AG04449 (cell line): ENCODE results near the gene ARPC2.

Experiments used
- CTCF ChIA-PET: fragments of 350-600 bp; formaldehyde crosslinking; extraction: SDS; loops from one replicate; lab custom pipeline; 2021; ENCODE audit warnings: antibody characterized with exemption; lab: Yijun Ruan, JAX
- POLR2A ChIA-PET: fragments of 400-600, 350-600 bp; formaldehyde crosslinking; extraction: SDS; loops from one replicate; lab custom pipeline; 2020; ENCODE audit warnings: antibody characterized with exemption, inconsistent platforms; lab: Yijun Ruan, JAX
- DNase-seq: peaks from one replicate; pipeline ENCODE4 v3.0.0-alpha.2; 2010; ENCODE audit warnings: low read depth, low spot score
- H3K4me3 ChIP-seq: 2 replicates; pipeline ENCODE4 v1.5.1; 2011; ENCODE audit warnings: low read depth, mild to moderate bottlenecking, control low read depth, low read length
- CTCF ChIP-seq: IDR thresholded peaks from one replicate; pipeline ENCODE4 v1.5.1; 2011; ENCODE audit warnings: mild to moderate bottlenecking, moderate library complexity, low read length, control low read depth, inconsistent platforms; ENCODE audit not compliant: insufficient read depth; ENCODE audit errors: missing control alignments

The ARPC2 gene

GRCh38 chr2:218281449-218281848 lies 64.5 kb downstream of the ARPC2 start:
- ChIA-PET CTCF (interaction anchor here (0.9 to 7.6 kb wide), 3 partner anchors 8 to 115 kb away, joined by 3 to 193 read pairs (median 16); partner anchors contain the start of genes AAMP, CATIP and PNKD), POLR2A (no interaction called here)
- no peak overlapping the region for H3K4me3 ChIP-seq
- DNase-seq: no peak
- TF ChIP-seq CTCF: no peak

- CTCF ChIA-PET: interaction anchor here (0.9 to 7.6 kb wide), 4 partner anchors 9 to 114 kb away, joined by 3 to 193 read pairs (median 12); partner anchors contain the start of genes AAMP, CATIP and PNKD
- POLR2A ChIA-PET: no interaction called here
- no peak for DNase-seq
Observed at GRCh38 chr2:218282173-218282991, 65.4 kb downstream of the ARPC2 start.

GRCh38 chr2:218284106-218284811 lies 67.3 kb downstream of the ARPC2 start:
- H3K4me3 ChIP-seq: no peak overlapping the region
- CTCF ChIA-PET: interaction anchor here (1.6 to 7.6 kb wide), 5 partner anchors 9 to 112 kb away, joined by 6 to 193 read pairs (median 16); partner anchors contain the start of genes AAMP, CATIP and PNKD
- DNase-seq: no peak
- POLR2A ChIA-PET: interaction anchor here (0.6 to 1.0 kb wide), 2 partner anchors 11 to 14 kb away, joined by 4 read pairs; partner anchors contain the start of genes AAMP and PNKD
- no peak for TF ChIP-seq CTCF

More at GRCh38 chr2:218282173-218282991, 65.4 kb downstream of the ARPC2 start:
- no peak for TF ChIP-seq CTCF
- H3K4me3 ChIP-seq: no peak overlapping the region

- no peak for DNase-seq
- no peak for TF ChIP-seq CTCF
- peak overlapping the region; percentile 56 for H3K4me3 ChIP-seq
- ChIA-PET CTCF (interaction anchor here (1.2 to 7.6 kb wide), 7 partner anchors 12 to 111 kb away, joined by 3 to 193 read pairs (median 12); partner anchors contain the start of genes AAMP, CATIP and PNKD), POLR2A (interaction anchor here (2.4 kb wide), 1 partner anchor 11 kb away, joined by 20 read pairs; no protein-coding TSS in a partner anchor)
Observed at GRCh38 chr2:218285604-218286003, 68.6 kb downstream of the ARPC2 start.

- peak; percentile 90 for DNase-seq
- no peak for TF ChIP-seq CTCF
Observed at GRCh38 chr2:218286570-218287459, 69.8 kb downstream of the ARPC2 start.

More at GRCh38 chr2:218286570-218287459, 69.8 kb downstream of the ARPC2 start:
- ChIA-PET POLR2A (interaction anchor here (0.5 to 2.4 kb wide), 8 partner anchors 9 to 87 kb away, joined by 3 to 20 read pairs (median 4); partner anchors contain the start of genes AAMP, GPBAR1 and PNKD), CTCF (interaction anchor here (1.3 to 7.6 kb wide), 9 partner anchors 11 to 109 kb away, joined by 3 to 193 read pairs (median 8); partner anchors contain the start of genes AAMP, CATIP and PNKD)
- H3K4me3 ChIP-seq: peak overlapping the region; percentile 56
